HG03575 (cell line): ENCODE data around the gene ZNF654.
A peak's percentile ranks its signal among the peaks of the same experiment; 100 is the strongest.
"Not testable (repeated sequence)": the region's sequence is repeated elsewhere in the genome, so short reads cannot be mapped to it uniquely, and the experiment has no call there.

ENCODE experiments used
- ATAC-seq: cut with Tn5 transposase; IDR thresholded peaks from one replicate; pipeline ENCODE4 v1.9.1; 2021; ENCODE audit not compliant: unreplicated experiment, insufficient number of reproducible peaks, low FRiP score; ENCODE audit errors: extremely low read depth

Gene ZNF654

GRCh38 chr3:88058581-88059379, at the start of gene ZNF654, which contains the start of gene CGGBP1:
Gene ZNF654 (plus strand): TSS chr3:88059255. CDS start chr3:88059320, 65 bp downstream.
Gene CGGBP1 (minus strand): TSS chr3:88059005. CDS start chr3:88055976, 3,029 bp downstream.
- peak; percentile 92 for ATAC-seq

DNA sequence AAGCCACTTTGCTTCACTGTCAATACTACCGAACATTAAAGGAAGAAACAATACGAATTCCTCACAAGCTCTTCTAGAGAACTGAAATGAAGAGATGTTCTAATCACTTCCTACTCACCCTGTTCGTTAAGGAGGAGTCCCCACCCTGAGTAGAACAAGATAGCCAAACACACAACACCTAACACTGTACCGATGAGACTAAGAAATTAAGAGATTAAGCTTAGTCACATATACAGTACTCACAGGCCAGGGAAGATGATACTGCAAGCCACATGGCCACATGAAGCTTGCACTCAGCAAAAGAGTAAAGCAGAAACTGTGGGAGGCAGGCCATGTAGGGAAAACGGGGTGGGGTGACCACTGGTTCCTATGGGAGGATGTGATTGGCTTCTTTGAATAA, 48.2 kb upstream of the ZNF654 start:
- no peak for ATAC-seq

GRCh38 chr3:88013592-88013991, 45.5 kb upstream of the ZNF654 start:
- ATAC-seq = no peak

- not testable (repeated sequence) for ATAC-seq
These were observed 43.4 kb upstream of the ZNF654 start for GRCh38 chr3:88015656-88016055.

DNA sequence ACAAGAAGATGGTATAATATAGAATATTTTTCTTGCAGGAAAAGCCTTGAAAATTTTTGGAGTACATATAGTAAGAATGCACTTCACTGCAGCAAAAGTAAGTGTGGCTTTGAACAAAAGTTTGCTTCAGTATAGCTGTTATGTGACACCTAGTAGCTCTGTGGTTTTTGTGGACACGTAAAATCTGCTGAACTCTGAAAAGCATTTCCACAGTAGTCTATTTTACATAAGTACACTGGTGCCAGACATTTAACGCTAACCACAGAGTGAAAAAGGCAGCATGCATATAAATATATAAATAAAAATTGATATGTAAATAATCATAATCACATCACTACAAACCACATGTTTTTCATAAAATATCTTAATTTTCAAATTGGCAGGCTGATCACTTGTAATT, 40.0 kb upstream of the ZNF654 start:
- peak; percentile 91 for ATAC-seq

- no peak for ATAC-seq
These were observed 34.0 kb upstream of the ZNF654 start for GRCh38 chr3:88025001-88025552.

GRCh38 chr3:88028876-88029275, 30.2 kb upstream of the ZNF654 start:
- no peak for ATAC-seq

DNA sequence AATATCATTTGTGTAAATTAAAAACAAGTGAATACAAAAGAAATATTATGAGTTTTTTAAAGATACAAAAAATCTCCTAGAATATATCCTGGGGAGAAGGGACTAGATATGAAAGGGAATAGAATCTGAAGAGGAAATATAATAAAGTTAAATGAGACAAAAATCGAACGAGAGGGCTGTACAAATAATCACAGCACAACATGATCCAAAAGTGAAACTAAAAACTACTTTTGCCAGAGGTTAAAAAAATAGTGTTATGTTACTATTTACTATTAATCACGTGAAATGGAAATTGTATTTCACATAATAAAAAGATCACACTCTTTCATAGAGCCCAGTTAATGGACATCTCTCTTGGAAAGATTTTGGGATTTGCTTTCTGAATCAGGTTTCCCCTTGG, 28.8 kb upstream of the ZNF654 start:
- no peak for ATAC-seq

- peak; percentile 77 for ATAC-seq
These were observed 27.4 kb upstream of the ZNF654 start for GRCh38 chr3:88031642-88032077.

DNA sequence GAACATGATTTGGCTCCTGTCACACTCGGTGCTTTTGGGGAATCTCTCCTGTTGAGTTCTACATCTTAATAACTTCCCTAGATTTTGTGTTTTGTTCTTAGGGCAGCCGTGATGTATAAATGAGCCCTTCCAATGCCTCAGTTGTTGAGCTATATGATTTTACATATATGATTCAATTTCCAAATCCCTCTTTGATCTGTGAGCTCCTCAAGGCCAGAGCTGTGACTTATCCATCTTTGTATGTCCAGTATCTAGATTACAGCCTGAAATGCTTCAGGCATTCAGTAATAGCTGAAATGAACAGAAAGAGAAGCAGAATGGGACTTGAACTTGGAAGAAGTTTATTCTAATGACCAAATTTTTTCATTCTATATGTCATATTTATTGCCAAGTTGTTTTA, 26.8 kb upstream of the ZNF654 start:
- ATAC-seq = no peak

GRCh38 chr3:88033079-88033478, 26.0 kb upstream of the ZNF654 start:
- ATAC-seq = no peak

DNA sequence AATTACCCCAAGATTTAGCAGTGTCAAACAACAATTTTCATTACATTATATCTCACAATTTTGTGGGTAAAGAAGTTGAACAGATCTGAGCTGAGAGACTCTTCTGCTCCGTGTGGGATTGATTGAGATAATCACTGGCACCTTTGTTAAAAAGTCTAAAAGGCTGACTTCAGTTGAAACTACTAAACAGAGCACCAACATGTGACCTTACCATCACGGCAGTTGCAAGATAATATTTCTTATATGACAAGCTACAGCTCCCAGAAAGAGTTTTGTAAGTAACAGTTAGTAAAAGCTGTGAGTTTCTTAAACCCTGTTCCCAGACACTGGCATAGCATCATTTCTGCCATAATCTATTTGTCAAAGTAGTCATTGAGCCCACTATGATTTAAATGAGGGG, 25.2 kb upstream of the ZNF654 start:
- ATAC-seq = no peak

DNA sequence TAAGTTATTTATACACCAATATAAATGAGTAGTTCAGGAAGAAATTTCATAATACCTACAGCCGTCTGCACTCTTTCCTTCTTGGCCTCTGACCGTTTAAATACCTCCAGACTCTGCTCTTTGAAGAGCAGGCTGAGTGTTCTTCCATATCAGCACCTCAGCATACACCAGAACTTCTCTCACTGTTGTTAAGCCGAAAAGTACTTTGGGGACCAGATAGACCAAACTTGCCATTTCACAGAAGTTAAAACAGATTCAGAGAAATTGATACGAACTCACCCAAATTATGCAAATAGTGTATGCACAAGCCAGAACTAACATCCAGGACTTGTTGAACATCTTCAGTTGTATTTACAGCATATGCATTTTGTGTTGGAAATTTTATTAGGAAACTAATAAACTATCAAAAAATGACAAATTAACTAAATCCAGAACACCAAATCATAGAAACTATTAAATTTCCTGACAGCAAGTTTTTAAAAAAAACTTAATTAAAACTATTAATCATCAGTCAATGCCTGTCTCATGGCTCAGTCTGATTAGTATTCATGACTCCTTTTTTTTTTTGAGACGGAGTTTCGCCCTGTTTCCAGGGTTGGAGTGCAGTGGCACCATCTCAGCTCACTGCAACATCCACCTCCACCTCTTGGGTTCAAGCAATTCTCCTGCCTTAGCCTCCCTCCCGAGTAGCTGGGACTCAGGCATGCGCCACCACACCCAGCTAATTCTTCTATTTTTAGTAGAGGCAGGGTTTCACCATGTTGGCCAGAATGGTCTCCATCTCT, 24.4 kb upstream of the ZNF654 start:
- no peak for ATAC-seq

DNA sequence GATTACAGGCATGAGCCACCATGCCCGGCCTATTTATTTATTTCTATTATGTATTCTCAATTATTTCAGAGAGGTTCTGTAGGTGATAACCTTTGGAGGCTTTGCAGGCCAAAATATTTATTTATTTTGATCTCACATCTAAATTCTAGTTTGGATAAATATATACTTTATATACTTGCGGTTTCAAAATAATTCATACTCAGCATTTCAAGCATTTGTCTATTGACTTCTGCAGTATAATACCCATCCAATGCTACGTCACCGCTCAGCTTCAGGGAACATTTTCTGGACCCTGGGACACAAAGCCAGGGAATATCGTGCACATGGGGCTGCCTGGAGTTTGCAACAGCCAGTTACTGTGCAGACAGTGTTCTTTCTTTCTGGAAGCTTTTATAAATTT, 22.8 kb upstream of the ZNF654 start:
- no peak for ATAC-seq

DNA sequence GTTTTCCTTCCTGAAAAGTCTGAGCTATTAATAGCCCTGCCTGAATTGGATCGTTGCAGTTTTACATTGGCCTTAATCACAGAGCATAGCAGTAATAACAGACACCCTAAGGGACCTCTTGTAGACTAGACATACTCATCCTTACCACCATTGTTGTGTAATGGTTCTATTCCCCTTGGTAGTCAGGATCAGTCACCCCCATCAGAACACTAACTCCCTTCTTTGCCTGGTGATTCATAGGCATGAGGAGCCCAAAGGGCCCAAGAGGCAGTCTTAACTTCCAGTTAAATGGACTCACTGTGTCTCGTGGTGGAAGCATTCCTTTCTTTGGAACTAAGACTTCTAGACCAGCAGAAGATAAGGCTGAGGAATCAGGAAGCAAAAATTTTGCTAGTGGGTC, 20.5 kb upstream of the ZNF654 start:
- ATAC-seq = no peak

GRCh38 chr3:88040529-88040928, 18.5 kb upstream of the ZNF654 start:
- no peak for ATAC-seq

- no peak for ATAC-seq
These were observed 18.1 kb upstream of the ZNF654 start for GRCh38 chr3:88041005-88041404.

DNA sequence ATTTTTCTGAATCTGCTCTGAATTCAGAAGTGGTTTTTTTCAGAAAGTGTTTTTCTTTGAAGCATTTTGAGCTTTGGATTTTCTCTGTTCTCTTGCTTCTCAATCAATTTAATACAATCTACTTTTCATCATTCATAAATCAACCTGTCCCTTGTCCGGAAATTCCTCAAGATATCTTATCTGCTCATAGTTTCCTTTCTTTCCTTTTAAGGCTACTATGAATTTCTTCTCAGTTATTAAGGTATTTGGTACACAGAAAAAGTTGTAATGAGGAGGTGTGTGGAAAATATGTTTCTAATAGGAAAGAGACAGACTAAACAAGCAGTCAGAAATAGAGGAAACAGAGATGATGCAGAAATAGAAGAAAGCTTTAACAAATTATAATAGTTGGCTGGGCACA, 14.6 kb upstream of the ZNF654 start:
- ATAC-seq = no peak

- no peak for ATAC-seq
These were observed 12.3 kb upstream of the ZNF654 start for GRCh38 chr3:88046766-88047165.
